ENCODE results near the gene ZFHX2. TPM values are rescaled to one million over a fixed set of nuclear protein-coding genes. Genes with fewer than 3 reads are reported as not detected.

The ZFHX2 gene
- total RNA-seq, 1 donor: under 0.01 TPM

- H3K4me3 ChIP-seq (ENCODE audit: low read depth, low read length): no peak overlapping the region
- no peak for DNase-seq (ENCODE audit: low read depth)
- no peak for TF ChIP-seq CTCF (IDR thresholded peaks at IDR 0.05; ENCODE audit: insufficient read depth, low read depth, low read length)
Measured at GRCh38 chr14:23561873-23562821, 10.6 kb upstream of the ZFHX2 start.

DNA sequence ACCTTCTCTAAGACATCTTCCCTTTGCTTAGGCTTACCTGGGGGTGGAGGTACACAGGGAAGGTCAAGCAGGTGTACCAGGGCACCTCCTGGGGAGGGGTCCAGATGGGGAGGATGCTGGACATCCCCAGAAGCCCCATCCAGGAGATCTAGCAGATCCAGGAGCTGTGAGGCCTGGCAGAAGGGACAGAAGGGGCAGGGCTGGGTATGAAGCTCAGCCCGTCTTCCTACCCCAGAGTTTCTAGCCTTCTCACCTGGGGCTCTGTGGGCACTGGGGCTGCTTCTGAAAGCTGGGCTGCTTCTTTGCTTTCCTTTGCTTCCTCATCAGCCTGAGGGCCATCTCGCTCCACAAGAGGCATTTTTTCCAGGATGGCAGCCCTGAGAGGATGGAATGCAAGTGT is 9.7 kb upstream of the ZFHX2 start:
- TF ChIP-seq CTCF (IDR thresholded peaks at IDR 0.05; ENCODE audit: insufficient read depth, low read depth, low read length): no peak
- no peak overlapping the region for H3K4me3 ChIP-seq (ENCODE audit: low read depth, low read length)

GRCh38 chr14:23559926-23560520 is 8.5 kb upstream of the ZFHX2 start:
- H3K4me3 ChIP-seq (ENCODE audit: low read depth, low read length): no peak overlapping the region
- no peak for DNase-seq (ENCODE audit: low read depth)
- no peak for TF ChIP-seq CTCF (IDR thresholded peaks at IDR 0.05; ENCODE audit: insufficient read depth, low read depth, low read length)

More for the DNA sequence above, 9.7 kb upstream of the ZFHX2 start:
- DNase-seq (ENCODE audit: low read depth): no peak

DNA sequence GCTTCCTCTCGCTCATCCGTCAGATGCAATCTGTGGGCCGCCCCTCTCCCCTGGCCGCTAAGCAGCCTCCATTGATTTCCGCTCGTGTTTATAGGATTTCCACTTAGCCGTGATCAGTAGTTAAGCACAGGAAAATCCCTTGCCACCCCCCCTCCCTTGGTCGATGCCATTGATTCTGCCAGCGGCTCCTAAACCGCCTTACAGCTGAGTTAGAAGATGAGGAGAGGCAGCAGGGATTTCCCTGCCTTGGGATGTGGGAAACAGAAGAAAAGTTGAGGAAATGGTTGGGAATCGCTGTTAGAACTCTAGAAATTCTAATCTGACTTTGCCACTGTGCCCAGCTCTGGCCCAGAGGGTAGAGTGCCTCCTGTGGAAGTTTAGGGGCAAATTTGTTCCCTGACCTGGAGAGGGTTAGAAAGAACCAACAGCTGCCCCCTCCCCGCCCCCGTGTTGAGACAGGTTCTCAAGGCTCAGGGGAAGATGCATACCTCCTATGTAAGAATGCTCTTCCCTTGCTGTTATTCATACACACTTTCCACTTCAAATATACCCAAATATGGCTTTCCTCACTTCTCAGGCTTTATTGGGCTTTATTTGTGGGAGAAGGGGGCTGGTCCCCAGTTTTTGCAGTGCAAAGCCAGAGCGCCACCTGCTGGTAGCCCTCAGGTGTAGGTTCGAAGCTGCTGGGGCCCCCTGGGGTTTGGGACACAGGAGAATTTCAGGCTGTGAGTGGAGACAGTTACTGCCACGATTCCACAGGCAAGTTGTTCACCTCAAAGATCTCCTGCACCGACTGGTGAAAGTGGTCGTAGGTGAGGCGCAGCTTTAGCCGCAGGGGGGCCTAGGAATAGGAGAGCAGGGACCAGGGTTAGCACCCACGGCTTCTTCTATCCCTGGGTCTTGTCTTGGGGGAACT is 7.7 kb upstream of the ZFHX2 start:
- DNase-seq (ENCODE audit: low read depth): peak; percentile 49
- H3K4me3 ChIP-seq (ENCODE audit: low read depth, low read length): no peak overlapping the region
- peak; percentile 93 for TF ChIP-seq CTCF (IDR thresholded peaks at IDR 0.05; ENCODE audit: insufficient read depth, low read depth, low read length)

DNA sequence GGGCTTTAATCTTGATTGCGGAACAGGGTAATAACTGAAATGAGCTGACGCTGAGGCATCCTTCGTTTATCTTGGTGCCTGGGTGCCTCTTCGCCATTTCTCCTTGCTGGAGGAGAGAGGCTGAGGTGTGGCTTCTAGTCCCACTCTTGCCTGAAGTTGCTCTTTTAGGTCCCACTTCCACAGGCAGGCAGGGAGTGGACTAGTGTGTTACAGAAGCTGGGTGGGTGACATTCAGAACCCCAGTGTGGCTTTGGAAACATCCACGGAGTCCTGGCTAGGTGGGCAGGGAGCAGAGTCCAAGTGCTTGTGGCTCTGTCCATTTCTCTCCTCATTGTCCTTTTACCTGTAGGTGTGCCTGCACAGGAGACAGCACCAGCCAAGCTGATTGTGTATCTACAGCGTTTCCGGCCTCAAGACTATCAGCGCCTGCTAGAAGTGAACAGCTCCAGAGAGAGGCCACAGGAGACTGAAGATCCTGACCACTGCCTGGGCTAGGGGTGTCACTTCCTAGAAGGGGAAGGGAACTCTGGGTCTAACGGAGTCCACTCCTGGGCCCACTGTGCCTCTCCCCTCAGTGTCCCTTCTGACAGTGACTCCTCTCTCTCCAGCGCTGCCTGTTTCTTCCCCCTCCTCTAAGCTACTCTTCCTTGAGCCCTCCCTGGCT is 6.9 kb upstream of the ZFHX2 start:
- no peak overlapping the region for H3K4me3 ChIP-seq (ENCODE audit: low read depth, low read length)
- TF ChIP-seq CTCF (IDR thresholded peaks at IDR 0.05; ENCODE audit: insufficient read depth, low read depth, low read length): no peak
- no peak for DNase-seq (ENCODE audit: low read depth)

DNA sequence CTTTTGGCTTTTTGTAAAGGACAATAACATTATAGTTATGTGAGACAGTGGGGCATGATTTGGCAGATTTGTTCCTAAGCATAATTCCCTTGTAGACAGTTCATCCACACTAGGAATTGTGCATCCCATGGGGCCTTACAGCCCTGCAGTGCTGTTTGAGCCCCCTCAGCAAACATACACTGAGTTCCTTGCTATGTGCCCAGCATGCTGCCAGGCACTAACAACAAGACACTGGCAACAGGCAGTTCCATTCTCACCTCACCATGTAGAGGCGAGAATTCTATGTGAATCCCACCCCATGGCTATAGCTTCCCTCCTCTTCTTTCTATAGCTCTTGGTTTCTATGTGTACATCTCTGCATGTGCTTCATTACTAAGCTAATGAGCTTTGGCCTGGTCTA is 6.4 kb upstream of the ZFHX2 start:
- no peak for DNase-seq (ENCODE audit: low read depth)
- H3K4me3 ChIP-seq (ENCODE audit: low read depth, low read length): no peak overlapping the region
- TF ChIP-seq CTCF (IDR thresholded peaks at IDR 0.05; ENCODE audit: insufficient read depth, low read depth, low read length): no peak

Measured in fibroblast of villous mesenchyme (primary cell).